HepG2 (cell line): ENCODE results near the gene RAB30. TPM values are rescaled to one million over a fixed set of nuclear protein-coding genes. Genes with fewer than 3 reads are reported as not detected.

Source experiments
- ATAC-seq: fragments of 200-7000 bp; cut with Tn5 transposase; 3 replicates; pipeline ENCODE4 v1.9.1; 2020; ENCODE audit warnings: mild to moderate bottlenecking, moderate library complexity
- BruUV-seq: library from RNA; stranded (reverse); fragments of 400-500 nt; replicated peaks from 2 replicates; lab custom pipeline; 2021; lab: Mats Ljungman, UMichigan
- CTCF ChIA-PET: fragments of 300-600 bp; formaldehyde crosslinking; extraction: SDS; loops from one replicate; lab custom pipeline; 2021; ENCODE audit warnings: low total read pairs, inconsistent platforms, low intra/inter-chr PET ratio; lab: Yijun Ruan, JAX
- POLR2A ChIA-PET: fragments of 350-600 bp; sonication (Branson Sonifier 250); formaldehyde crosslinking; loops from one replicate; lab custom pipeline; 2020; ENCODE audit warnings: antibody characterized with exemption, inconsistent platforms; lab: Yijun Ruan, JAX
- DNase-seq: peaks from one replicate; pipeline ENCODE4 v3.0.0-alpha.2; 2015; ENCODE audit warnings: low spot score
- FAIRE-seq: peaks from 3 replicates; lab custom pipeline; 2011; peaks lifted over from hg19 to GRCh38; lab: Jason Lieb, UNC
- H2AFZ ChIP-seq: one replicate; pipeline ENCODE4 v1.6.1; 2011; ENCODE audit warnings: low read length, inconsistent platforms
- H3K27ac ChIP-seq: fragments of 300-600 bp; 3 replicates; pipeline ENCODE4 v1.8.0; 2011; ENCODE audit warnings: mixed run types, mild to moderate bottlenecking, mixed read lengths, low read length, inconsistent platforms; ENCODE audit not compliant: insufficient read depth; ENCODE audit errors: extremely low read length
- H3K27me3 ChIP-seq, 2 experiments: fragments of 200-600 bp in 1 of 2; 2 replicates in 1 of 2; 3 replicates in 1 of 2; pipeline versions ENCODE4 v1.6.0 to v1.8.0; 2011; ENCODE audit warnings: low read length in 2 of 2, mild to moderate bottlenecking in 2 of 2, moderate library complexity in 2 of 2, inconsistent platforms in 1 of 2; ENCODE audit not compliant: insufficient read depth in 2 of 2, control insufficient read depth in 1 of 2
- H3K36me3 ChIP-seq, 2 experiments: fragments of 200-600 bp in 1 of 2; replicated peaks in 1 of 2; 2 replicates in 1 of 2; 3 replicates in 1 of 2; pipeline versions ENCODE4 v1.5.1 to v1.8.0; 2011; ENCODE audit warnings: low read length in 2 of 2, inconsistent platforms in 1 of 2; ENCODE audit not compliant: insufficient read depth in 2 of 2, control insufficient read depth in 1 of 2
- H3K4me1 ChIP-seq: 2 replicates; pipeline ENCODE4 v1.5.1; 2012; ENCODE audit warnings: low read length, inconsistent platforms; ENCODE audit not compliant: insufficient read depth
- H3K4me2 ChIP-seq: 2 replicates; pipeline ENCODE4 v1.6.0; 2011; ENCODE audit warnings: low read depth, low read length, inconsistent platforms
- H3K4me3 ChIP-seq, 3 experiments: fragments of 200-600 bp in 1 of 3; sonication (generic), shearing (Covaris generic) in 1 of 3; replicated peaks in 1 of 3; 2 replicates each; pipeline ENCODE4 v1.5.1; 2011 to 2016; ENCODE audit warnings: low read length in 3 of 3, inconsistent platforms in 2 of 3, low read depth in 2 of 3, mild to moderate bottlenecking in 2 of 3, control low read depth in 1 of 3, mixed read lengths in 1 of 3; ENCODE audit not compliant: insufficient read depth in 1 of 3
- H3K79me2 ChIP-seq: one replicate; pipeline ENCODE4 v1.6.1; 2011; ENCODE audit warnings: low read length, inconsistent platforms; ENCODE audit not compliant: insufficient read depth
- H3K9ac ChIP-seq: 2 replicates; pipeline ENCODE4 v1.6.0; 2011; ENCODE audit warnings: mild to moderate bottlenecking, low read depth, low read length, inconsistent platforms; ENCODE audit not compliant: insufficient read depth
- H3K9me3 ChIP-seq: 2 replicates; pipeline ENCODE4 v1.5.1; 2012; ENCODE audit warnings: mild to moderate bottlenecking, low read length
- H4K20me1 ChIP-seq: 2 replicates; pipeline ENCODE4 v1.6.0; 2011; ENCODE audit warnings: inconsistent platforms, mild to moderate bottlenecking, low read length, moderate library complexity; ENCODE audit not compliant: insufficient read depth
- ATF3 ChIP-seq: sonication (generic); formaldehyde crosslinking; IDR thresholded peaks from 2 replicates; pipeline ENCODE4 v1.4.0; 2020; ENCODE audit warnings: missing genetic modification reagents
- BCL3 ChIP-seq: sonication (generic); formaldehyde crosslinking; IDR thresholded peaks from 2 replicates; pipeline ENCODE4 v1.5.1; 2020; ENCODE audit warnings: mild to moderate bottlenecking, missing genetic modification reagents, moderate library complexity
- MEIS1 ChIP-seq: sonication (generic); formaldehyde crosslinking; IDR thresholded peaks from 2 replicates; pipeline ENCODE4 v1.9.0; 2021; ENCODE audit warnings: mild to moderate bottlenecking, missing genetic modification reagents, moderate library complexity, borderline replicate concordance
- NFYB ChIP-seq: sonication (generic); formaldehyde crosslinking; IDR thresholded peaks from 2 replicates; pipeline ENCODE4 v1.4.0; 2020; ENCODE audit warnings: missing genetic modification reagents
- RCOR2 ChIP-seq: IDR thresholded peaks from 2 replicates; pipeline ENCODE4 v1.6.1; 2016; ENCODE audit warnings: missing biosample characterization, missing genetic modification reagents
- SIX1 ChIP-seq: sonication (generic); formaldehyde crosslinking; IDR thresholded peaks from 2 replicates; pipeline ENCODE4 v1.4.0; 2020; ENCODE audit warnings: missing genetic modification reagents, borderline replicate concordance
- SMARCE1 ChIP-seq: fragments of 450-650 bp; IDR thresholded peaks from 2 replicates; pipeline ENCODE4 v1.6.1; 2017; ENCODE audit warnings: borderline replicate concordance
- SNAI1 ChIP-seq: sonication (generic); formaldehyde crosslinking; IDR thresholded peaks from 2 replicates; pipeline ENCODE4 v1.5.0; 2020; ENCODE audit warnings: mild to moderate bottlenecking, missing genetic modification reagents, borderline replicate concordance
- SP1 ChIP-seq, 2 experiments: fragments of 450-650 bp in 1 of 2; sonication (generic) in 1 of 2; formaldehyde crosslinking in 1 of 2; IDR thresholded peaks; 2 replicates each; pipeline versions ENCODE4 v1.4.0 to v1.6.1; 2016 to 2020; ENCODE audit warnings: missing genetic modification reagents in 1 of 2
- ZFP41 ChIP-seq: sonication (generic); formaldehyde crosslinking; IDR thresholded peaks from 2 replicates; pipeline ENCODE4 v1.4.0; 2020; ENCODE audit warnings: mild to moderate bottlenecking, missing genetic modification reagents, borderline replicate concordance
- ZFP90 ChIP-seq: sonication (generic); formaldehyde crosslinking; IDR thresholded peaks from 2 replicates; pipeline ENCODE4 v1.8.0; 2022; ENCODE audit warnings: missing genetic modification reagents, mild to moderate bottlenecking, inconsistent platforms, borderline replicate concordance
- ZNF138 ChIP-seq: sonication (generic); formaldehyde crosslinking; IDR thresholded peaks from 2 replicates; pipeline ENCODE4 v1.5.0; 2020; ENCODE audit warnings: mild to moderate bottlenecking, low read depth, missing genetic modification reagents
- ZNF207 ChIP-seq: fragments of 450-650 bp; IDR thresholded peaks from 2 replicates; pipeline ENCODE4 v1.6.1; 2016; ENCODE audit warnings: antibody characterized with exemption, borderline replicate concordance
- ZNF275 ChIP-seq: sonication (generic); formaldehyde crosslinking; IDR thresholded peaks from 2 replicates; pipeline ENCODE4 v1.8.0; 2022; ENCODE audit warnings: missing genetic modification reagents, mild to moderate bottlenecking, inconsistent platforms, borderline replicate concordance
- ZNF414 ChIP-seq: sonication (generic); formaldehyde crosslinking; IDR thresholded peaks from 2 replicates; pipeline ENCODE4 v1.5.0; 2020; ENCODE audit warnings: missing genetic modification reagents
- ZNF674 ChIP-seq: sonication (generic); formaldehyde crosslinking; IDR thresholded peaks from 2 replicates; pipeline ENCODE4 v1.5.0; 2020; ENCODE audit warnings: low read depth, mild to moderate bottlenecking, missing genetic modification reagents
- ZNF776 ChIP-seq: sonication (generic); formaldehyde crosslinking; IDR thresholded peaks from 2 replicates; pipeline ENCODE4 v1.4.0; 2020; ENCODE audit warnings: mild to moderate bottlenecking, missing genetic modification reagents
- WGBS: methylation state at CpG from one replicate; pipeline ENCODE4 v1.1.6; 2017; ENCODE audit warnings: low lambda C conversion rate; 5-methylcytosine and 5-hydroxymethylcytosine counted together
- in situ Hi-C: cut with HindIII; loops from 2 replicates; pipeline ENCODE4 v1.10.0; 2017; ENCODE audit warnings: low pct_unique_long_range_greater_than_20kb; ENCODE audit not compliant: extremely low pct_ligation_motif_present
- intact Hi-C: fragments of 100-400 bp; cut with micrococcal nuclease; formaldehyde crosslinking; loops from one replicate; pipeline ENCODE4 v1.10.0; 2022; ENCODE audit not compliant: unreplicated experiment
- polyA plus RNA-seq, 8 experiments: library from polyadenylated mRNA; depleted of rRNA in 3 of 8; stranded (reverse) in 7 of 8; unstranded in 1 of 8; fragments of >200 nt; fragmentation: Illumina TruSeq in 4 of 8; extraction: Trizol in 4 of 8; gene quantifications; 2 replicates each; pipeline versions ENCODE4 v1.2.1 to v1.2.3, GENCODE V29; 2011 to 2016; ENCODE audit warnings: low read depth in 4 of 8, missing spikeins in 1 of 8, mixed read lengths in 1 of 8; ENCODE audit not compliant: insufficient read depth in 1 of 8
- total RNA-seq, 5 experiments: library from RNA; depleted of rRNA; stranded (reverse); fragments of >200 nt; fragmentation: Illumina TruSeq; extraction: Trizol; gene quantifications; 2 replicates each; pipeline ENCODE4 v1.2.3, GENCODE V29; 2016; ENCODE audit warnings: low read depth in 1 of 5

The RAB30 gene
- total and polyA plus RNA-seq, 2 of the 13 experiments (the other 11 are each of a cell fraction or from before 2014, with no cell fraction given) = 3.7 to 5.0 TPM

- 86% methylated on average over 3 of the region's 3 CpGs for WGBS
- H3K4me1 ChIP-seq = peaks cover 44% of the 10 kb centered on the region
- BruUV-seq = no TSS peak
- H3K36me3 ChIP-seq = peaks cover 0 to 26% of the 10 kb centered on the region in 2 experiments; a peak in 1 of 5 replicates
- no peak for FAIRE-seq
- ATAC-seq = no peak
- intact Hi-C loops (loop anchor here (10.0 kb wide), 1 partner anchor 298 kb away; the partner anchor contains the start of gene CCDC90B), in situ Hi-C loops (no loop called here)
- H3K27ac ChIP-seq = no peak overlapping the region
- no peaks in the 10 kb centered on the region for H3K27me3 ChIP-seq
- no peaks in the 10 kb centered on the region for H4K20me1 ChIP-seq
- H3K9ac ChIP-seq = no peak overlapping the region
- no peaks in the 10 kb centered on the region for H3K9me3 ChIP-seq
- no peak overlapping the region for H3K4me2 ChIP-seq
- no peak overlapping the region for H2AFZ ChIP-seq
- POLR2A ChIA-PET = no interaction called here
- no peaks in the 10 kb centered on the region for H3K79me2 ChIP-seq
- CTCF ChIA-PET = no interaction called here
- no peak overlapping the region for H3K4me3 ChIP-seq
- TF ChIP-seq ZNF138 (CRISPR knock-in tag) = no peak
- TF ChIP-seq MEIS1 (CRISPR knock-in tag) = no peak
- no peak for TF ChIP-seq ZFP90 (CRISPR knock-in tag)
- TF ChIP-seq ZNF414 (CRISPR knock-in tag) = no peak
- no peak for TF ChIP-seq SMARCE1
- TF ChIP-seq BCL3 (CRISPR knock-in tag) = no peak
- no peak for TF ChIP-seq ZNF207
- TF ChIP-seq NFYB = no peak
- no peak for TF ChIP-seq SNAI1 (CRISPR knock-in tag)
- TF ChIP-seq RCOR2 (CRISPR knock-in tag) = no peak
- TF ChIP-seq ZFP41 (CRISPR knock-in tag) = no peak
- no peak for TF ChIP-seq ZNF674 (CRISPR knock-in tag)
- TF ChIP-seq ZNF275 = no peak
- TF ChIP-seq ZNF776 = no peak
- TF ChIP-seq SIX1 (CRISPR knock-in tag) = no peak
- TF ChIP-seq SP1 (IDR thresholded peaks at IDR 0.05) = no peak
- TF ChIP-seq SP1 (CRISPR knock-in tag; IDR thresholded peaks at IDR 0.05) = no peak
- no peak for TF ChIP-seq ATF3
- DNase-seq = no peak
Measured at GRCh38 chr11:82986446-82986845, 85.3 kb downstream of the RAB30 start.
